Testis (tissue), 3 donors: Measurements from ENCODE around the gene H1-8. TPM values are rescaled to one million over a fixed set of nuclear protein-coding genes. Genes with fewer than 3 reads are reported as not detected.
"Not testable (repeated sequence)": the region's sequence is repeated elsewhere in the genome, so short reads cannot be mapped to it uniquely, and the experiment has no call there.

Experiments
- DNase-seq: peaks from one replicate; pipeline ENCODE4 v3.0.0-alpha.2; 2019
- H3K27ac ChIP-seq, 2 donors: fragments of 200-600 bp; sonication (generic); one replicate each; pipeline ENCODE4 v1.5.1; 2019
- H3K27me3 ChIP-seq: fragments of 200-600 bp; sonication (generic); one replicate; pipeline ENCODE4 v1.5.1; 2019
- H3K36me3 ChIP-seq: fragments of 200-600 bp; sonication (generic); one replicate; pipeline ENCODE4 v1.5.1; 2017; ENCODE audit warnings: low read depth; ENCODE audit errors: missing control alignments
- H3K4me1 ChIP-seq: fragments of 200-600 bp; sonication (generic); one replicate; pipeline ENCODE4 v1.5.1; 2019
- H3K4me3 ChIP-seq, 2 donors: fragments of 200-600 bp; sonication (generic); one replicate each; pipeline ENCODE4 v1.5.1; 2017 to 2019
- H3K9me3 ChIP-seq: fragments of 200-600 bp; sonication (generic); one replicate; pipeline ENCODE4 v1.5.1; 2017
- CTCF ChIP-seq, 3 experiments: fragments of 450-650 bp in 2 of 3; fragments of 200-600 bp in 1 of 3; sonication (generic) in 1 of 3; IDR thresholded peaks; one replicate each; pipeline ENCODE4 v1.5.1; 2016 to 2019; ENCODE audit warnings: antibody characterized with exemption in 3 of 3, mild to moderate bottlenecking in 2 of 3, moderate library complexity in 1 of 3
- POLR2A ChIP-seq: fragments of 450-650 bp; IDR thresholded peaks from one replicate; pipeline ENCODE4 v1.6.1; 2017; ENCODE audit warnings: antibody characterized with exemption, mild to moderate bottlenecking, moderate library complexity
- WGBS, 2 donors: methylation state at CpG; one replicate each; pipeline ENCODE4 v1.1.5; 2018; 5-methylcytosine and 5-hydroxymethylcytosine counted together
- intact Hi-C: fragments of 100-400 bp; cut with DNase I; formaldehyde crosslinking; loops from one replicate; pipeline ENCODE4 v1.15.1; 2023; ENCODE audit warnings: low total_unique reads
- polyA plus RNA-seq: library from polyadenylated mRNA; stranded (reverse); fragments of 350-450 nt; fragmentation: Illumina TruSeq; extraction: RNeasy Lipid Tissue Mini Kit (QIAGEN cat#74804); gene quantifications from one replicate; pipeline ENCODE4 v1.2.3, GENCODE V29; 2014; ENCODE audit warnings: low read depth, low replicate concordance; ENCODE audit not compliant: insufficient read depth
- total RNA-seq, 2 donors: library from RNA; depleted of rRNA; stranded (reverse); fragments of >200 nt; gene quantifications; one replicate each; pipeline ENCODE4 v1.2.3, GENCODE V29; 2016

H1-8 gene
- total and polyA plus RNA-seq, 3 donors from 2014 or later: 4.2 to 8.6 (median 4.8) TPM

- intact Hi-C loops: no loop called here
- no peaks in the 10 kb centered on the region for H3K36me3 ChIP-seq
- H3K9me3 ChIP-seq: no peaks in the 10 kb centered on the region
Measured at GRCh38 chr3:129512595-129512994, 30.4 kb upstream of the H1-8 start.

GRCh38 chr3:129513705-129514104 is 29.3 kb upstream of the H1-8 start:
- intact Hi-C loops: no loop called here
- Histone ChIP-seq H3K27me3 (no peaks in the 10 kb centered on the region), H3K27ac (no peak overlapping the region), H3K36me3 (no peaks in the 10 kb centered on the region), H3K9me3 (no peaks in the 10 kb centered on the region), H3K4me1 (no peaks in the 10 kb centered on the region), H3K4me3 (no peak overlapping the region)
- TF ChIP-seq CTCF (IDR thresholded peaks at IDR 0.05) (no peak), POLR2A (no peak)
- DNase-seq: no peak
- WGBS, 2 donors: 90 to 91% methylated on average over 8 of the region's 8 CpGs

More at GRCh38 chr3:129512595-129512994, 30.4 kb upstream of the H1-8 start:
- no peak for DNase-seq
- Histone ChIP-seq H3K4me3 (no peak overlapping the region), H3K4me1 (no peaks in the 10 kb centered on the region), H3K27me3 (no peaks in the 10 kb centered on the region), H3K27ac (no peak overlapping the region)
- TF ChIP-seq POLR2A: no peak
- no peak for TF ChIP-seq CTCF (IDR thresholded peaks at IDR 0.05)

- TF ChIP-seq CTCF (IDR thresholded peaks at IDR 0.05): no peak
- TF ChIP-seq POLR2A: no peak
- intact Hi-C loops: no loop called here
- DNase-seq: no peak
- H3K4me3 ChIP-seq: no peak overlapping the region
- 81 to 95% methylated on average over 4 to 10 of the region's 10 CpGs for WGBS, 2 donors
- H3K36me3 ChIP-seq: no peaks in the 10 kb centered on the region
- H3K27ac ChIP-seq: no peak overlapping the region
- no peaks in the 10 kb centered on the region for H3K4me1 ChIP-seq
- H3K27me3 ChIP-seq: no peaks in the 10 kb centered on the region
- no peaks in the 10 kb centered on the region for H3K9me3 ChIP-seq
Measured at GRCh38 chr3:129514110-129514509, 28.9 kb upstream of the H1-8 start.

GRCh38 chr3:129514563-129514962 is 28.4 kb upstream of the H1-8 start:
- TF ChIP-seq CTCF (IDR thresholded peaks at IDR 0.05) (no peak), POLR2A (no peak)
- Histone ChIP-seq H3K27me3 (no peaks in the 10 kb centered on the region), H3K36me3 (no peaks in the 10 kb centered on the region), H3K4me3 (no peak overlapping the region), H3K4me1 (no peaks in the 10 kb centered on the region), H3K27ac (no peak overlapping the region), H3K9me3 (no peaks in the 10 kb centered on the region)
- intact Hi-C loops: no loop called here
- 94 to 96% methylated on average over 6 of the region's 6 CpGs for WGBS, 2 donors
- DNase-seq: no peak

GRCh38 chr3:129515108-129515820 is 27.7 kb upstream of the H1-8 start:
- intact Hi-C loops, H3K4me1 ChIP-seq: not testable (repeated sequence)

GRCh38 chr3:129515821-129516432 is 27.0 kb upstream of the H1-8 start:
- intact Hi-C loops, DNase-seq, H3K4me1 ChIP-seq, H3K27ac ChIP-seq, H3K36me3 ChIP-seq, H3K4me3 ChIP-seq, H3K27me3 ChIP-seq, H3K9me3 ChIP-seq: not testable (repeated sequence)
- WGBS, 2 donors: 90 to 99% methylated on average over 6 to 7 of the region's 7 CpGs

More at GRCh38 chr3:129515108-129515820, 27.7 kb upstream of the H1-8 start:
- 94 to 96% methylated on average over 9 to 17 of the region's 25 CpGs for WGBS, 2 donors
- not testable (repeated sequence) for H3K4me3 ChIP-seq, H3K27ac ChIP-seq, H3K27me3 ChIP-seq, H3K36me3 ChIP-seq, DNase-seq, H3K9me3 ChIP-seq
